Endothelial cell of umbilical vein (primary cell): ENCODE measurements around the gene LILRA5. TPM values are rescaled to one million over a fixed set of nuclear protein-coding genes. Genes with fewer than 3 reads are reported as not detected.

Experiments used
- BruUV-seq: library from RNA; stranded (reverse); fragments of 400-500 nt; replicated peaks from 2 replicates; lab custom pipeline; 2021; lab: Mats Ljungman, UMichigan
- CTCF ChIA-PET: fragments of 300-600, 350-600 bp; sonication (Branson Sonifier 250); formaldehyde crosslinking; loops from one replicate; lab custom pipeline; 2021; ENCODE audit warnings: antibody characterized with exemption, inconsistent platforms; lab: Charles Lee
- POLR2A ChIA-PET: fragments of 300-600, 350-600 bp; sonication (Branson Sonifier 250); formaldehyde crosslinking; loops from one replicate; lab custom pipeline; 2021; ENCODE audit warnings: antibody characterized with exemption, inconsistent platforms; lab: Charles Lee
- DNase-seq: peaks from one replicate; pipeline ENCODE4 v3.0.0-alpha.2; 2011; ENCODE audit warnings: low read depth, low spot score
- FAIRE-seq: peaks from 2 replicates; lab custom pipeline; 2011; peaks lifted over from hg19 to GRCh38; lab: Jason Lieb, UNC
- H2AFZ ChIP-seq: 2 replicates; pipeline ENCODE4 v1.6.0; 2012; ENCODE audit warnings: low read depth, low read length, control low read depth, inconsistent platforms
- H3K27ac ChIP-seq: 2 replicates; pipeline ENCODE4 v1.5.1; 2011; ENCODE audit warnings: low read depth, mild to moderate bottlenecking, control low read depth, low read length, moderate library complexity; ENCODE audit not compliant: insufficient read depth
- H3K27me3 ChIP-seq, 2 experiments: 2 replicates each; pipeline versions ENCODE4 v1.6.0 to v1.6.1; 2011; ENCODE audit warnings: low read length in 2 of 2, mixed read lengths in 1 of 2; ENCODE audit not compliant: control insufficient read depth in 2 of 2, insufficient read depth in 2 of 2
- H3K36me3 ChIP-seq, 2 experiments: 2 replicates in 1 of 2; 3 replicates in 1 of 2; pipeline ENCODE4 v1.5.1; 2011; ENCODE audit warnings: low read length in 2 of 2, mild to moderate bottlenecking in 1 of 2, moderate library complexity in 1 of 2; ENCODE audit not compliant: control insufficient read depth in 2 of 2, insufficient read depth in 2 of 2; ENCODE audit errors: extremely low read depth in 1 of 2
- H3K4me1 ChIP-seq: 3 replicates; pipeline ENCODE4 v1.5.1; 2011; ENCODE audit warnings: mild to moderate bottlenecking, low read length; ENCODE audit not compliant: control insufficient read depth, insufficient read depth; ENCODE audit errors: extremely low read depth
- H3K4me2 ChIP-seq: 2 replicates; pipeline ENCODE4 v1.6.1; 2011; ENCODE audit warnings: low read length, control low read depth, mixed read lengths; ENCODE audit not compliant: insufficient read depth
- H3K4me3 ChIP-seq, 3 experiments: fragments of 200-600 bp in 1 of 3; sonication (generic), shearing (Covaris generic) in 1 of 3; replicated peaks in 1 of 3; 2 replicates each; pipeline ENCODE4 v1.5.1; 2011 to 2016; ENCODE audit warnings: control low read depth in 3 of 3, low read length in 3 of 3, mild to moderate bottlenecking in 2 of 3, inconsistent platforms in 1 of 3, low read depth in 1 of 3, moderate library complexity in 1 of 3; ENCODE audit not compliant: insufficient read depth in 1 of 3
- H3K79me2 ChIP-seq: 2 replicates; pipeline ENCODE4 v1.6.0; 2012; ENCODE audit warnings: low read length, inconsistent platforms; ENCODE audit not compliant: control insufficient read depth, insufficient read depth
- H3K9ac ChIP-seq: replicated peaks from 2 replicates; pipeline ENCODE3; 2011; ENCODE audit warnings: low read length, control low read depth; ENCODE audit not compliant: insufficient read depth; ENCODE audit errors: extremely low read depth
- H3K9me1 ChIP-seq: replicated peaks from 3 replicates; pipeline ENCODE4 v1.6.0; 2011; ENCODE audit warnings: mild to moderate bottlenecking, low read length; ENCODE audit not compliant: control insufficient read depth, insufficient read depth; ENCODE audit errors: extremely low read depth
- H3K9me3 ChIP-seq: replicated peaks from 2 replicates; pipeline ENCODE4 v1.5.1; 2012; ENCODE audit warnings: low read length, inconsistent platforms; ENCODE audit not compliant: control insufficient read depth, insufficient read depth
- H4K20me1 ChIP-seq: replicated peaks from 2 replicates; pipeline ENCODE3; 2011; ENCODE audit warnings: mild to moderate bottlenecking, low read length; ENCODE audit not compliant: control insufficient read depth, insufficient read depth; ENCODE audit errors: extremely low read depth
- CTCF ChIP-seq, 2 donors: IDR thresholded peaks; 1 replicate in 1 of 2; 2 replicates in 1 of 2; pipeline ENCODE4 v1.5.1; 2011; ENCODE audit warnings: low read length in 2 of 2, mild to moderate bottlenecking in 2 of 2, moderate library complexity in 2 of 2, control low read depth in 1 of 2, inconsistent platforms in 1 of 2, low read depth in 1 of 2; ENCODE audit not compliant: insufficient read depth in 1 of 2; ENCODE audit errors: extremely low read depth in 1 of 2
- EZH2 ChIP-seq: IDR thresholded peaks from 2 replicates; pipeline ENCODE4 v1.6.1; 2012; ENCODE audit warnings: borderline replicate concordance, low read depth, mild to moderate bottlenecking, moderate library complexity, low read length, inconsistent platforms; ENCODE audit not compliant: severe bottlenecking
- FOS ChIP-seq: IDR thresholded peaks from 2 replicates; pipeline ENCODE4 v1.6.1; 2011; ENCODE audit warnings: mild to moderate bottlenecking, low read length, moderate library complexity, borderline replicate concordance; ENCODE audit not compliant: insufficient read depth
- GATA2 ChIP-seq: IDR thresholded peaks from 2 replicates; pipeline ENCODE4 v1.7.0; 2011; ENCODE audit warnings: low read depth, mild to moderate bottlenecking, moderate library complexity, mixed read lengths, low read length; ENCODE audit not compliant: insufficient read length, insufficient read depth
- JUN ChIP-seq: IDR thresholded peaks from 2 replicates; pipeline ENCODE4 v1.6.1; 2011; ENCODE audit warnings: borderline replicate concordance, low read depth; ENCODE audit not compliant: insufficient read length, insufficient read depth
- MAX ChIP-seq: IDR thresholded peaks from 2 replicates; pipeline ENCODE4 v1.6.1; 2011; ENCODE audit not compliant: insufficient read depth, insufficient read length
- MYC ChIP-seq: IDR thresholded peaks from one replicate; pipeline ENCODE4 v1.6.1; 2011; ENCODE audit warnings: mild to moderate bottlenecking, low read depth, low read length
- POLR2A ChIP-seq: IDR thresholded peaks from 2 replicates; pipeline ENCODE4 v1.6.1; 2012; ENCODE audit warnings: low read depth, mild to moderate bottlenecking, control low read depth, low read length
- POLR2AphosphoS5 ChIP-seq: IDR thresholded peaks from 2 replicates; pipeline ENCODE4 v1.6.1; 2012; ENCODE audit warnings: low read depth, mild to moderate bottlenecking, control low read depth, low read length, moderate library complexity; ENCODE audit not compliant: insufficient read depth
- dilution Hi-C: fragments of 300-500 bp; cut with MboI; formaldehyde crosslinking; loops from one replicate; pipeline ENCODE4 v1.15.0; 2019; ENCODE audit warnings: low sequenced_read_pairs; ENCODE audit not compliant: extremely low pct_ligation_motif_present
- intact Hi-C: fragments of 100-400 bp; cut with micrococcal nuclease; formaldehyde crosslinking; loops from one replicate; pipeline ENCODE4 v1.10.0; 2022
- polyA plus RNA-seq, 4 experiments: library from polyadenylated mRNA; depleted of rRNA in 3 of 4; stranded (reverse) in 3 of 4; unstranded in 1 of 4; fragments of >200 nt; gene quantifications; 2 replicates each; pipeline versions ENCODE4 v1.2.1 to v1.2.3, GENCODE V29; 2011 to 2012; ENCODE audit warnings: missing spikeins in 1 of 4
- total RNA-seq: library from RNA; stranded (reverse); gene quantifications from 2 replicates; pipeline ENCODE4 v1.2.3, GENCODE V29; 2021

LILRA5 gene
- total and polyA plus RNA-seq, 2 donors (not counting 3 experiments of a cell fraction or from before 2014, with no cell fraction given), result not detected

GRCh38 chr19:54307389-54308020, 5.5 kb downstream of the LILRA5 start:
- intact Hi-C loops, result no loop called here
- dilution Hi-C loops, result no loop called here
- FAIRE-seq, result no peak

More at GRCh38 chr19:54307389-54308020, 5.5 kb downstream of the LILRA5 start:
- H3K9ac ChIP-seq, result no peak overlapping the region
- no peaks in the 10 kb centered on the region for H3K4me1 ChIP-seq
- H3K27me3 ChIP-seq, result no peaks in the 10 kb centered on the region
- no peak for TF ChIP-seq POLR2A
- no peak for TF ChIP-seq JUN
- TF ChIP-seq POLR2AphosphoS5, result no peak
- TF ChIP-seq EZH2, result no peak
- no peak for TF ChIP-seq MYC
- TF ChIP-seq CTCF (IDR thresholded peaks at IDR 0.05; ENCODE audit: extremely low read depth in 1 of 2, insufficient read depth in 1 of 2, low read depth in 1 of 2, low read length in 2 of 2), result no peak
- no peak for TF ChIP-seq GATA2
- no peak for TF ChIP-seq MAX
- TF ChIP-seq FOS, result no peak
- ChIA-PET CTCF (interaction anchor here (0.8 to 1.2 kb wide), 2 partner anchors 10 to 18 kb away, joined by 3 to 4 read pairs; no protein-coding TSS in a partner anchor), POLR2A (no interaction called here)
- no peak overlapping the region for H3K4me2 ChIP-seq
- BruUV-seq, result no TSS peak
- no peaks in the 10 kb centered on the region for H4K20me1 ChIP-seq
- DNase-seq, result no peak
- H3K36me3 ChIP-seq, result no peaks in the 10 kb centered on the region
- no peak overlapping the region for H2AFZ ChIP-seq
- H3K79me2 ChIP-seq, result no peaks in the 10 kb centered on the region
- H3K4me3 ChIP-seq, result no peak overlapping the region
- no peak overlapping the region for H3K27ac ChIP-seq
- H3K9me1 ChIP-seq, result no peaks in the 10 kb centered on the region
- H3K9me3 ChIP-seq, result no peaks in the 10 kb centered on the region
